SK-N-SH (cell line): Measurements from ENCODE around the gene PHLDA3. TPM values are rescaled to one million over a fixed set of nuclear protein-coding genes. Genes with fewer than 3 reads are reported as not detected.

ENCODE experiments used
- CTCF ChIA-PET: fragments of 300-600, 350-600 bp; formaldehyde crosslinking; extraction: SDS; loops from one replicate; lab custom pipeline; 2021; lab: Yijun Ruan, JAX
- POLR2A ChIA-PET: fragments of 350-600 bp; sonication (Branson Sonifier 250); formaldehyde crosslinking; extraction: SDS; loops from one replicate; lab custom pipeline; 2020; ENCODE audit warnings: antibody characterized with exemption, inconsistent platforms; lab: Yijun Ruan, JAX
- DNase-seq: peaks from one replicate; pipeline ENCODE4 v3.0.0; 2012
- H2AFZ ChIP-seq: fragments of 200-600 bp; sonication (generic); 2 replicates; pipeline ENCODE4 v1.8.1; 2016; ENCODE audit warnings: antibody characterized with exemption, mild to moderate bottlenecking, low read depth
- H3F3A ChIP-seq: fragments of 200-600 bp; sonication (generic); replicated peaks from 2 replicates; pipeline ENCODE3; 2016; ENCODE audit warnings: antibody characterized with exemption, mild to moderate bottlenecking; ENCODE audit not compliant: insufficient read depth
- H3K27ac ChIP-seq, 2 experiments: fragments of 200-500 bp in 1 of 2; fragments of 200-600 bp in 1 of 2; sonication (Bioruptor generic) in 1 of 2; sonication (generic), shearing (Covaris generic) in 1 of 2; 2 replicates each; pipeline versions ENCODE4 v1.5.1 to v1.6.1; 2014 to 2016; ENCODE audit warnings: low read depth in 2 of 2, inconsistent platforms in 1 of 2, low read length in 1 of 2, mild to moderate bottlenecking in 1 of 2, mixed read lengths in 1 of 2
- H3K27me3 ChIP-seq: fragments of 200-600 bp; sonication (generic), shearing (Covaris generic); 2 replicates; pipeline ENCODE4 v1.6.1; 2016; ENCODE audit warnings: mixed run types; ENCODE audit not compliant: insufficient read depth
- H3K36me3 ChIP-seq, 2 experiments: fragments of 200-500 bp in 1 of 2; fragments of 200-600 bp in 1 of 2; sonication (Bioruptor generic) in 1 of 2; sonication (generic) in 1 of 2; replicated peaks in 1 of 2; 2 replicates each; pipeline versions ENCODE3 to v1.5.1; 2014 to 2016; ENCODE audit warnings: low read length in 1 of 2, mild to moderate bottlenecking in 1 of 2; ENCODE audit not compliant: insufficient read depth in 2 of 2, control insufficient read depth in 1 of 2
- H3K4me1 ChIP-seq, 2 experiments: fragments of 200-500 bp in 1 of 2; fragments of 200-600 bp in 1 of 2; sonication (Bioruptor generic) in 1 of 2; sonication (generic), shearing (Covaris generic) in 1 of 2; 2 replicates each; pipeline versions ENCODE4 v1.5.1 to v1.6.1; 2014 to 2016; ENCODE audit warnings: low read depth in 1 of 2, low read length in 1 of 2, mixed run types in 1 of 2; ENCODE audit not compliant: insufficient read depth in 2 of 2, control insufficient read depth in 1 of 2
- H3K4me2 ChIP-seq: fragments of 200-600 bp; sonication (generic), shearing (Covaris generic); 2 replicates; pipeline ENCODE4 v1.6.1; 2017; ENCODE audit warnings: mixed run types
- H3K4me3 ChIP-seq, 2 experiments: fragments of 200-500 bp in 1 of 2; fragments of 200-600 bp in 1 of 2; sonication (Bioruptor generic) in 1 of 2; sonication (generic), shearing (Covaris generic) in 1 of 2; 2 replicates each; pipeline versions ENCODE4 v1.5.1 to v1.8.1; 2014 to 2016; ENCODE audit warnings: low read depth in 2 of 2, inconsistent platforms in 1 of 2, low read length in 1 of 2, mild to moderate bottlenecking in 1 of 2, mixed read lengths in 1 of 2, moderate library complexity in 1 of 2
- H3K79me2 ChIP-seq: fragments of 200-600 bp; sonication (generic); 2 replicates; pipeline ENCODE4 v1.8.1; 2017; ENCODE audit warnings: mild to moderate bottlenecking; ENCODE audit not compliant: insufficient read depth
- H3K9ac ChIP-seq: fragments of 200-600 bp; sonication (generic); 2 replicates; pipeline ENCODE4 v1.6.1; 2017; ENCODE audit warnings: mixed run types
- H3K9me2 ChIP-seq: fragments of 200-600 bp; sonication (generic); 2 replicates; pipeline ENCODE4 v1.6.1; 2017; ENCODE audit warnings: mixed run types
- H3K9me3 ChIP-seq: fragments of 200-600 bp; sonication (generic); 2 replicates; pipeline ENCODE4 v1.6.1; 2017; ENCODE audit warnings: mixed run types, mild to moderate bottlenecking, moderate library complexity
- H4K20me1 ChIP-seq: fragments of 200-600 bp; sonication (generic); 2 replicates; pipeline ENCODE4 v1.6.1; 2017; ENCODE audit warnings: mild to moderate bottlenecking, mixed run types; ENCODE audit not compliant: insufficient read depth
- EZH2phosphoT487 ChIP-seq: fragments of 200-600 bp; sonication (generic); IDR thresholded peaks from 2 replicates; pipeline ENCODE4 v1.6.1; 2017; ENCODE audit warnings: low read depth, mixed run types, mild to moderate bottlenecking, antibody characterized with exemption, moderate library complexity, borderline replicate concordance
- FOSL2 ChIP-seq: IDR thresholded peaks from 2 replicates; pipeline ENCODE4 v1.4.0; 2012; ENCODE audit warnings: low read depth, mild to moderate bottlenecking, moderate library complexity, borderline replicate concordance
- GABPA ChIP-seq: IDR thresholded peaks from 2 replicates; pipeline ENCODE4 v1.4.0; 2012; ENCODE audit warnings: low read depth, mild to moderate bottlenecking
- GATA2 ChIP-seq: sonication (generic); formaldehyde crosslinking; IDR thresholded peaks from 2 replicates; pipeline ENCODE4 v1.5.0; 2020; ENCODE audit warnings: mild to moderate bottlenecking, missing genetic modification reagents
- JUND ChIP-seq: IDR thresholded peaks from 2 replicates; pipeline ENCODE4 v1.4.0; 2012
- MEF2A ChIP-seq: IDR thresholded peaks from 2 replicates; pipeline ENCODE4 v1.4.0; 2012; ENCODE audit warnings: low read depth, borderline replicate concordance
- MXI1 ChIP-seq: IDR thresholded peaks from 2 replicates; pipeline ENCODE4 v1.6.1; 2012; ENCODE audit warnings: mild to moderate bottlenecking, low read depth, low read length, improper control_type of control experiment
- PBX3 ChIP-seq: IDR thresholded peaks from 2 replicates; pipeline ENCODE4; 2012
- RCOR1 ChIP-seq: fragments of 150-350 bp; IDR thresholded peaks from 2 replicates; pipeline ENCODE4 v1.6.1; 2017; ENCODE audit warnings: antibody characterized with exemption, low read length
- REST ChIP-seq: IDR thresholded peaks from 2 replicates; pipeline ENCODE4 v1.6.1; 2012; ENCODE audit warnings: mild to moderate bottlenecking, low read depth, low read length, moderate library complexity
- RXRA ChIP-seq: IDR thresholded peaks from 2 replicates; pipeline ENCODE4 v1.4.0; 2012; ENCODE audit warnings: low read depth, mild to moderate bottlenecking, borderline replicate concordance
- SIN3A ChIP-seq: IDR thresholded peaks from 2 replicates; pipeline ENCODE4 v1.6.1; 2012; ENCODE audit warnings: low read depth, mild to moderate bottlenecking, low read length, moderate library complexity, borderline replicate concordance
- YY1 ChIP-seq: IDR thresholded peaks from 2 replicates; pipeline ENCODE4 v1.4.0; 2012; ENCODE audit warnings: low read depth, mild to moderate bottlenecking
- WGBS: methylation state at CpG from one replicate; pipeline ENCODE4 v1.1.6; 2017; ENCODE audit warnings: low lambda C conversion rate; 5-methylcytosine and 5-hydroxymethylcytosine counted together
- polyA plus RNA-seq, 3 experiments: library from polyadenylated mRNA; depleted of rRNA; stranded (reverse); fragments of >200 nt; gene quantifications; 2 replicates each; pipeline ENCODE4 v1.2.3, GENCODE V29; 2012
- TF ChIP-seq, protein P1 (sequence below): fragments of 150-350 bp; IDR thresholded peaks from 2 replicates; pipeline ENCODE4 v1.6.1; 2016; ENCODE audit warnings: mild to moderate bottlenecking, low read depth, low read length
- TF ChIP-seq, protein P2 (sequence below): IDR thresholded peaks from 2 replicates; pipeline ENCODE4 v1.4.0; 2012; ENCODE audit warnings: low read depth

PHLDA3 gene
- polyA plus RNA-seq, 1 of the 3 experiments (the other 2 are of a cell fraction), result 105 TPM

DNA sequence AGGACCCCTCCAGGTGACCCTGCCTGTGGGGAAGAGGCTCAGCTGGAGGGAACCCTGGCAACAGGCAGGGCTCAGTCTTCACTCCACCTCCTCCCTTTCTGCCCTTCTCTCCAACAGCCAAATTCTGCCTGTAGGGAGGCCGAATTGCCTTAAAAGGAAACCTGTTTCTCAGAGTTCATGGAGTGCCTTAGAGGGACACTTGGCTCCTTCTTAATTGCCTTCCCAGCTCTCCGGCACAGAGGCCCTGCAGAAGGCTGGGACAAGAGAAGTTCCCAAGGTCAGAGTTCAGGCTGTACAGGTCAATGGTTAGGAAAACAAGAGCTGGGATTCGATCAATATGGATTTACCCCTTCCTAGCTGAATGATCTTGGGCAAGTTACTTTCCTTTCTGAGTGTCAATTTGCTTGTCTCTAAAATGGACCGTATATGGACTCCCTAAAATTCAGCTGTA lies 31.7 kb upstream of the PHLDA3 start:
- H3K27me3 ChIP-seq, result no peaks in the 10 kb centered on the region
- H2AFZ ChIP-seq, result no peak overlapping the region
- H3K4me3 ChIP-seq, result no peak overlapping the region
- H3F3A ChIP-seq, result peaks cover 9% of the 10 kb centered on the region
- no peaks in the 10 kb centered on the region for H3K9me2 ChIP-seq
- H3K79me2 ChIP-seq, result peaks cover 94% of the 10 kb centered on the region
- no peak overlapping the region for H3K27ac ChIP-seq
- peaks cover 24 to 35% of the 10 kb centered on the region in 2 experiments; a peak in 3 of 4 replicates for H3K4me1 ChIP-seq
- no peak for TF ChIP-seq REST
- TF ChIP-seq RXRA, result no peak
- TF ChIP-seq RCOR1, result no peak
- no peak for TF ChIP-seq PBX3
- no peak for TF ChIP-seq MXI1
- TF ChIP-seq GABPA, result no peak
- no peak for TF ChIP-seq EZH2phosphoT487
- TF ChIP-seq YY1, result no peak
- no peak for TF ChIP-seq SIN3A
- no peak for TF ChIP-seq FOSL2
- TF ChIP-seq MEF2A, result no peak
- no peak for TF ChIP-seq GATA2
- TF ChIP-seq, protein P1, sequence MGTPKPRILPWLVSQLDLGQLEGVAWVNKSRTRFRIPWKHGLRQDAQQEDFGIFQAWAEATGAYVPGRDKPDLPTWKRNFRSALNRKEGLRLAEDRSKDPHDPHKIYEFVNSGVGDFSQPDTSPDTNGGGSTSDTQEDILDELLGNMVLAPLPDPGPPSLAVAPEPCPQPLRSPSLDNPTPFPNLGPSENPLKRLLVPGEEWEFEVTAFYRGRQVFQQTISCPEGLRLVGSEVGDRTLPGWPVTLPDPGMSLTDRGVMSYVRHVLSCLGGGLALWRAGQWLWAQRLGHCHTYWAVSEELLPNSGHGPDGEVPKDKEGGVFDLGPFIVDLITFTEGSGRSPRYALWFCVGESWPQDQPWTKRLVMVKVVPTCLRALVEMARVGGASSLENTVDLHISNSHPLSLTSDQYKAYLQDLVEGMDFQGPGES, result no peak
- no peak for TF ChIP-seq JUND
- TF ChIP-seq, protein P2, sequence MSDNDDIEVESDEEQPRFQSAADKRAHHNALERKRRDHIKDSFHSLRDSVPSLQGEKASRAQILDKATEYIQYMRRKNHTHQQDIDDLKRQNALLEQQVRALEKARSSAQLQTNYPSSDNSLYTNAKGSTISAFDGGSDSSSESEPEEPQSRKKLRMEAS, result no peak
- H3K9me3 ChIP-seq, result no peaks in the 10 kb centered on the region
- no peak overlapping the region for H3K9ac ChIP-seq
- ChIA-PET CTCF (interaction anchor here (0.7 to 31.9 kb wide), 5 partner anchors 12 to 499 kb away, joined by 3 to 860 read pairs (median 4); no protein-coding TSS in a partner anchor), POLR2A (no interaction called here)
- DNase-seq, result no peak
- H3K36me3 ChIP-seq, result peaks cover 0 to 6% of the 10 kb centered on the region in 2 experiments
- 0 out of 2 replicates have a peak overlapping the region, but pooled peaks have one; percentile 5 for H3K4me2 ChIP-seq
- H4K20me1 ChIP-seq, result peaks cover 11% of the 10 kb centered on the region; the same call in 1 of the 2 replicates
- 93% methylated on average over 4 of the region's 4 CpGs for WGBS
